H1 (cell line): Measurements from ENCODE around the gene IFNG-AS1. TPM values are rescaled to one million over a fixed set of nuclear protein-coding genes. Genes with fewer than 3 reads are reported as not detected.

Experiments
- CTCF ChIA-PET: fragments of 300-600 bp; sonication (Branson Sonifier 250); formaldehyde crosslinking; loops from one replicate; lab custom pipeline; 2021; ENCODE audit not compliant: partially characterized antibody; lab: Charles Lee
- POLR2A ChIA-PET: fragments of 300-600 bp; sonication (Branson Sonifier 250); formaldehyde crosslinking; loops from one replicate; lab custom pipeline; 2021; ENCODE audit warnings: inconsistent platforms; ENCODE audit not compliant: partially characterized antibody; lab: Charles Lee
- DNase-seq, 2 experiments: peaks; one replicate each; pipeline versions ENCODE4 v3.0.0 to v3.0.0-alpha.2; 2010 to 2022; ENCODE audit warnings: low spot score in 2 of 2, low read depth in 1 of 2, mixed read lengths in 1 of 2
- FAIRE-seq: peaks from 2 replicates; lab custom pipeline; 2011; peaks lifted over from hg19 to GRCh38; lab: Jason Lieb, UNC
- H2AFZ ChIP-seq: 2 replicates; pipeline ENCODE4 v1.8.1; 2012; ENCODE audit warnings: low read length, inconsistent platforms
- H2AK5ac ChIP-seq: 2 replicates; pipeline ENCODE4 v1.6.1; 2013; ENCODE audit warnings: low read depth, low read length
- H2BK120ac ChIP-seq: replicated peaks from 2 replicates; pipeline ENCODE3; 2013; ENCODE audit warnings: low read depth, low read length, inconsistent platforms
- H2BK12ac ChIP-seq: 2 replicates; pipeline ENCODE4 v1.6.1; 2013; ENCODE audit warnings: low read depth, low read length
- H2BK15ac ChIP-seq: 2 replicates; pipeline ENCODE4 v1.6.1; 2013; ENCODE audit warnings: low read length
- H2BK20ac ChIP-seq: 2 replicates; pipeline ENCODE4 v1.6.1; 2013; ENCODE audit warnings: low read length
- H2BK5ac ChIP-seq: 2 replicates; pipeline ENCODE4 v1.6.1; 2013; ENCODE audit warnings: low read depth, low read length
- H3K14ac ChIP-seq: 2 replicates; pipeline ENCODE4 v1.6.1; 2013; ENCODE audit warnings: inconsistent platforms; ENCODE audit not compliant: insufficient read length
- H3K18ac ChIP-seq: 2 replicates; pipeline ENCODE4 v1.6.1; 2013; ENCODE audit warnings: low read length; ENCODE audit errors: extremely low read depth
- H3K23ac ChIP-seq: 2 replicates; pipeline ENCODE4 v1.6.1; 2013; ENCODE audit warnings: inconsistent platforms; ENCODE audit not compliant: insufficient read length
- H3K23me2 ChIP-seq: 2 replicates; pipeline ENCODE4 v1.6.1; 2013; ENCODE audit warnings: low read depth, low read length
- H3K27ac ChIP-seq: 2 replicates; pipeline ENCODE4 v1.6.1; 2011; ENCODE audit warnings: low read depth, low read length, inconsistent platforms
- H3K27me3 ChIP-seq, 4 experiments: replicated peaks in 1 of 4; 1 replicate in 1 of 4; 2 replicates in 3 of 4; pipeline versions ENCODE4 v1.6.1 to v1.8.1; 2011 to 2013; ENCODE audit warnings: low read length in 3 of 4, mild to moderate bottlenecking in 3 of 4, inconsistent platforms in 2 of 4, mixed read lengths in 2 of 4, moderate library complexity in 1 of 4; ENCODE audit not compliant: control insufficient read depth in 3 of 4, insufficient read depth in 3 of 4; ENCODE audit errors: extremely low read depth in 1 of 4
- H3K36me3 ChIP-seq, 4 experiments: 2 replicates each; pipeline versions ENCODE4 v1.6.1 to v1.8.1; 2011 to 2013; ENCODE audit warnings: mild to moderate bottlenecking in 4 of 4, low read length in 3 of 4, moderate library complexity in 2 of 4, control low read depth in 1 of 4, inconsistent platforms in 1 of 4; ENCODE audit not compliant: insufficient read depth in 4 of 4, control insufficient read depth in 2 of 4
- H3K4ac ChIP-seq: replicated peaks from 2 replicates; pipeline ENCODE3; 2013; ENCODE audit warnings: low read length, low read depth, mixed read lengths, inconsistent platforms; ENCODE audit not compliant: insufficient read length
- H3K4me1 ChIP-seq, 4 experiments: replicated peaks in 1 of 4; 1 replicate in 1 of 4; 2 replicates in 3 of 4; pipeline versions ENCODE4 v1.6.1 to v1.8.1; 2011 to 2013; ENCODE audit warnings: low read length in 3 of 4, inconsistent platforms in 2 of 4, mixed read lengths in 1 of 4; ENCODE audit not compliant: insufficient read depth in 4 of 4, control insufficient read depth in 3 of 4
- H3K4me2 ChIP-seq, 2 experiments: 2 replicates each; pipeline versions ENCODE4 v1.6.1 to v1.8.1; 2011 to 2013; ENCODE audit warnings: low read depth in 2 of 2, low read length in 2 of 2, control low read depth in 1 of 2, inconsistent platforms in 1 of 2, mild to moderate bottlenecking in 1 of 2; ENCODE audit not compliant: insufficient read depth in 1 of 2
- H3K4me3 ChIP-seq, 4 experiments: fragments of 200-600, 300-600 bp in 1 of 4; sonication (generic), shearing (Covaris generic), sonication (Bioruptor Twin) in 1 of 4; 2 replicates each; pipeline versions ENCODE4 v1.5.1 to v1.8.1; 2011 to 2016; ENCODE audit warnings: low read length in 4 of 4, low read depth in 3 of 4, control low read depth in 2 of 4, inconsistent platforms in 2 of 4, mild to moderate bottlenecking in 2 of 4, mixed read lengths in 1 of 4, moderate library complexity in 1 of 4; ENCODE audit not compliant: insufficient read depth in 2 of 4; ENCODE audit errors: extremely low read depth in 1 of 4
- H3K56ac ChIP-seq: replicated peaks from 2 replicates; pipeline ENCODE3; 2013; ENCODE audit warnings: low read depth, mild to moderate bottlenecking, mixed read lengths, low read length, inconsistent platforms; ENCODE audit not compliant: insufficient read length
- H3K79me1 ChIP-seq: 2 replicates; pipeline ENCODE4 v1.6.1; 2013; ENCODE audit warnings: low read depth, low read length, control low read depth
- H3K79me2 ChIP-seq, 2 experiments: 2 replicates each; pipeline versions ENCODE4 v1.6.1 to v1.8.1; 2012 to 2013; ENCODE audit warnings: low read length in 2 of 2, mild to moderate bottlenecking in 2 of 2, inconsistent platforms in 1 of 2; ENCODE audit not compliant: insufficient read depth in 2 of 2, control insufficient read depth in 1 of 2
- H3K9ac ChIP-seq, 4 experiments: replicated peaks in 1 of 4; 1 replicate in 1 of 4; 2 replicates in 3 of 4; pipeline versions ENCODE4 v1.6.1 to v1.8.1; 2011 to 2013; ENCODE audit warnings: low read depth in 3 of 4, low read length in 3 of 4, control low read depth in 2 of 4, mild to moderate bottlenecking in 2 of 4, moderate library complexity in 2 of 4, inconsistent platforms in 1 of 4; ENCODE audit errors: extremely low read depth in 1 of 4
- H3K9me3 ChIP-seq, 2 experiments: 2 replicates each; pipeline versions ENCODE4 v1.6.1 to v1.8.1; 2012 to 2013; ENCODE audit warnings: mild to moderate bottlenecking in 2 of 2, moderate library complexity in 2 of 2, control low read depth in 1 of 2, inconsistent platforms in 1 of 2, low read depth in 1 of 2, low read length in 1 of 2, mixed read lengths in 1 of 2; ENCODE audit not compliant: insufficient read depth in 2 of 2
- H4K20me1 ChIP-seq, 2 experiments: replicated peaks in 1 of 2; 2 replicates each; pipeline versions ENCODE3 to v1.8.1; 2011 to 2013; ENCODE audit warnings: inconsistent platforms in 2 of 2, low read length in 2 of 2, mild to moderate bottlenecking in 1 of 2; ENCODE audit not compliant: insufficient read depth in 2 of 2, control insufficient read depth in 1 of 2
- H4K5ac ChIP-seq: 2 replicates; pipeline ENCODE4 v1.6.1; 2013; ENCODE audit warnings: low read length, low read depth, mixed read lengths, inconsistent platforms; ENCODE audit not compliant: insufficient read length
- H4K8ac ChIP-seq: 2 replicates; pipeline ENCODE4 v1.8.0; 2013; ENCODE audit warnings: mild to moderate bottlenecking, moderate library complexity, low read length, inconsistent platforms; ENCODE audit not compliant: insufficient read depth; ENCODE audit errors: extremely low read depth
- H4K91ac ChIP-seq: replicated peaks from 2 replicates; pipeline ENCODE3; 2013; ENCODE audit warnings: low read length, mixed read lengths, inconsistent platforms; ENCODE audit not compliant: insufficient read length
- KDM1A ChIP-seq: fragments of 200-600, 300-600 bp; sonication (generic); IDR thresholded peaks from 2 replicates; pipeline ENCODE4 v1.7.1; 2016; ENCODE audit warnings: mild to moderate bottlenecking, low read length, borderline replicate concordance
- RXRA ChIP-seq: IDR thresholded peaks from 2 replicates; pipeline ENCODE4 v1.6.1; 2011; ENCODE audit warnings: low read depth, mild to moderate bottlenecking, low read length, moderate library complexity; ENCODE audit not compliant: insufficient read depth
- polyA plus RNA-seq, 7 experiments: library from polyadenylated mRNA; depleted of rRNA in 3 of 7; stranded (reverse) in 5 of 7; unstranded in 2 of 7; fragments of >200 nt in 5 of 7; fragments of 200-250 nt in 2 of 7; gene quantifications; 1 replicate in 5 of 7; 2 replicates in 1 of 7; 4 replicates in 1 of 7; pipeline versions ENCODE4 v1.2.1 to v1.2.3, GENCODE V29; 2011 to 2013; ENCODE audit warnings: missing spikeins in 2 of 7, mixed read lengths in 2 of 7
- total RNA-seq: library from RNA; stranded (reverse); fragmentation: NEBNext Ultra II Directional; extraction: Animal tissue kit (Norgen Biotek cat#: 25700); gene quantifications from 2 replicates; pipeline ENCODE4 v1.2.1, GENCODE V29; 2021
- TF ChIP-seq, protein P1 (sequence below): IDR thresholded peaks from 2 replicates; pipeline ENCODE4 v1.6.1; 2012; ENCODE audit warnings: inconsistent platforms
- TF ChIP-seq, protein P2 (sequence below), 3 experiments: IDR thresholded peaks; 1 replicate in 2 of 3; 2 replicates in 1 of 3; pipeline versions ENCODE4 v1.5.1 to v1.6.1; 2011; ENCODE audit warnings: low read length in 3 of 3, mild to moderate bottlenecking in 3 of 3, inconsistent platforms in 2 of 3, low read depth in 1 of 3, moderate library complexity in 1 of 3; ENCODE audit not compliant: insufficient read depth in 1 of 3; ENCODE audit errors: control extremely low read depth in 1 of 3

The IFNG-AS1 gene
- total and polyA plus RNA-seq, 2 of the 8 experiments (the other 6 are each of a cell fraction or from before 2014, with no cell fraction given): not detected

DNA sequence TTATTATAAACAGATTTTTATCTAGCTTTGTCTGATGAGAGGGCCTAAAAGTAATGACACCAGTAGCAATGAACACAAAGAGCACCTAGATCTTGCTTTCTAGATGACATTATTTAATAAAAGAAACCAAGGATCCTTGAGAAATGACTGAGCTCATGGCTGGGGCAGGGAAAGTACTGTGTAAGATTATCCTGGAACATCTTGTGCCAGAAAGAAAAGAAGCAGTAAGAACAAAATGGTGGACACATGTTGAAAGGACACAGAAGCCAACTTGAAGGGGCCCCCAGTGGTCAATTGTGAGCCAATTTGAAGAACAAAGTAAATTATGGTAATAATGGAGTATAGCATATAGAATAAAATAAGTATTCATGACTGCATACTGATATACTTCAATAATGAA, 10.0 kb downstream of the IFNG-AS1 start:
- Histone ChIP-seq H3K4me1 (no peaks in the 10 kb centered on the region; a peak in 2 of 7 replicates), H3K36me3 (no peaks in the 10 kb centered on the region), H2BK120ac (no peak overlapping the region), H2BK5ac (no peak overlapping the region), H3K27ac (no peak overlapping the region), H2BK20ac (no peak overlapping the region), H2AFZ (no peak overlapping the region), H3K9me3 (no peaks in the 10 kb centered on the region), H3K4ac (no peak overlapping the region), H3K23me2 (no peaks in the 10 kb centered on the region), H3K23ac (no peak overlapping the region), H4K91ac (no peak overlapping the region), H4K20me1 (no peaks in the 10 kb centered on the region), H4K5ac (no peak overlapping the region), H3K79me1 (no peaks in the 10 kb centered on the region), H3K18ac (no peak overlapping the region), H3K27me3 (no peaks in the 10 kb centered on the region), H2BK12ac (no peak overlapping the region), H3K4me3 (no peak overlapping the region), H2BK15ac (no peak overlapping the region), H3K79me2 (no peaks in the 10 kb centered on the region), H2AK5ac (no peak overlapping the region), H3K4me2 (no peak overlapping the region), H4K8ac (no peak overlapping the region), H3K14ac (no peak overlapping the region), H3K56ac (no peak overlapping the region), H3K9ac (no peak overlapping the region)
- ChIA-PET POLR2A (no interaction called here), CTCF (no interaction called here)
- TF ChIP-seq, protein P1, sequence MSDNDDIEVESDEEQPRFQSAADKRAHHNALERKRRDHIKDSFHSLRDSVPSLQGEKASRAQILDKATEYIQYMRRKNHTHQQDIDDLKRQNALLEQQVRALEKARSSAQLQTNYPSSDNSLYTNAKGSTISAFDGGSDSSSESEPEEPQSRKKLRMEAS: no peak
- TF ChIP-seq, protein P2, sequence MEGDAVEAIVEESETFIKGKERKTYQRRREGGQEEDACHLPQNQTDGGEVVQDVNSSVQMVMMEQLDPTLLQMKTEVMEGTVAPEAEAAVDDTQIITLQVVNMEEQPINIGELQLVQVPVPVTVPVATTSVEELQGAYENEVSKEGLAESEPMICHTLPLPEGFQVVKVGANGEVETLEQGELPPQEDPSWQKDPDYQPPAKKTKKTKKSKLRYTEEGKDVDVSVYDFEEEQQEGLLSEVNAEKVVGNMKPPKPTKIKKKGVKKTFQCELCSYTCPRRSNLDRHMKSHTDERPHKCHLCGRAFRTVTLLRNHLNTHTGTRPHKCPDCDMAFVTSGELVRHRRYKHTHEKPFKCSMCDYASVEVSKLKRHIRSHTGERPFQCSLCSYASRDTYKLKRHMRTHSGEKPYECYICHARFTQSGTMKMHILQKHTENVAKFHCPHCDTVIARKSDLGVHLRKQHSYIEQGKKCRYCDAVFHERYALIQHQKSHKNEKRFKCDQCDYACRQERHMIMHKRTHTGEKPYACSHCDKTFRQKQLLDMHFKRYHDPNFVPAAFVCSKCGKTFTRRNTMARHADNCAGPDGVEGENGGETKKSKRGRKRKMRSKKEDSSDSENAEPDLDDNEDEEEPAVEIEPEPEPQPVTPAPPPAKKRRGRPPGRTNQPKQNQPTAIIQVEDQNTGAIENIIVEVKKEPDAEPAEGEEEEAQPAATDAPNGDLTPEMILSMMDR (IDR thresholded peaks at IDR 0.05; ENCODE audit: control extremely low read depth in 1 of 3, insufficient read depth in 1 of 3, low read depth in 1 of 3, low read length in 3 of 3): no peak
- no peak for TF ChIP-seq RXRA
- TF ChIP-seq KDM1A: no peak
- FAIRE-seq (no peak), DNase-seq (no peak)
